Mesodermal cell (in vitro differentiated cells): ENCODE data around the gene CTTNBP2NL.
"Not testable (repeated sequence)": the region's sequence is repeated elsewhere in the genome, so short reads cannot be mapped to it uniquely, and the experiment has no call there.

Experiments
- H3K27ac ChIP-seq: 2 replicates; pipeline ENCODE4 v1.7.0; 2013; ENCODE audit warnings: mild to moderate bottlenecking, low read depth, low read length, moderate library complexity; ENCODE audit not compliant: severe bottlenecking
- H3K36me3 ChIP-seq: 2 replicates; pipeline ENCODE4 v1.7.1; 2013; ENCODE audit warnings: mild to moderate bottlenecking, low read length, moderate library complexity; ENCODE audit not compliant: control insufficient read depth, insufficient read depth
- H3K4me1 ChIP-seq: one replicate; pipeline ENCODE4 v1.7.1; 2013; ENCODE audit warnings: mild to moderate bottlenecking, low read length; ENCODE audit not compliant: insufficient read depth, control insufficient read depth, poor library complexity, severe bottlenecking
- H3K4me3 ChIP-seq: 2 replicates; pipeline ENCODE4 v1.7.0; 2013; ENCODE audit warnings: low read length, control low read depth, mild to moderate bottlenecking; ENCODE audit not compliant: insufficient read depth, poor library complexity, severe bottlenecking; ENCODE audit errors: extremely low read depth
- H3K9me3 ChIP-seq: 2 replicates; pipeline ENCODE4 v1.7.1; 2013; ENCODE audit warnings: mild to moderate bottlenecking, low read length, moderate library complexity; ENCODE audit not compliant: control insufficient read depth
- WGBS, 2 experiments: methylation state at CpG; one replicate each; pipeline ENCODE4 v1.1.5; 2013; ENCODE audit warnings: missing lambda C conversion rate in 2 of 2; ENCODE audit not compliant: insufficient coverage in 2 of 2; 5-methylcytosine and 5-hydroxymethylcytosine counted together

CTTNBP2NL gene

DNA sequence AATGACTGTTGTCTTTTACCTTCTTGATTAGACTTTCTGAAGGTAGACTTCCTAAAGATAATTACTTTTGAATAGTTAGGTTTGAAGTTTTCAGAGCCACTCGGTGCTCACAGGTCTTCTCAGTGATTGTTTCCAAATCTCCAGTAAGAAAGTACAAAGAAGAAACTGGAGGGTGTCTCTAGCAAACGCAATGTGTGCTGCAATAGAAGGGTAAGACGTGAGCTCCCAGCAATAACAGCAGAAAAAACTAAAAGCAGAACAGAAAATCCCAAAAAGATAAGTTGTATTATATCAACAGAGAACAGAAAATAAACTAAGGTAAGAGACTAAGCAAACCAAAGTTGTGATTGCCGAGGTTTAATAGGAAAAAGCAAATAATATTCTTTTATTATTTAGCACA, 1.8 kb downstream of the CTTNBP2NL start:
- Histone ChIP-seq H3K4me3 (peak overlapping the region; percentile 100), H3K27ac (no peak overlapping the region), H3K4me1 (peaks cover 46% of the 10 kb centered on the region), H3K36me3 (peaks cover 34% of the 10 kb centered on the region), H3K9me3 (no peaks in the 10 kb centered on the region)
- WGBS, 2 experiments: 60 to 100% methylated on average over 1 of the region's 4 CpGs

- peaks cover 51% of the 10 kb centered on the region for H3K4me1 ChIP-seq
- no peak overlapping the region for H3K4me3 ChIP-seq
- no peaks in the 10 kb centered on the region for H3K9me3 ChIP-seq
- H3K27ac ChIP-seq: no peak overlapping the region
- 84 to 96% methylated on average over 3 to 4 of the region's 4 CpGs for WGBS, 2 experiments
- peaks cover 34% of the 10 kb centered on the region for H3K36me3 ChIP-seq
These were observed 3.4 kb downstream of the CTTNBP2NL start for GRCh38 chr1:112399456-112399855.

- Histone ChIP-seq H3K4me1 (peaks cover 45% of the 10 kb centered on the region), H3K36me3 (peaks cover 36% of the 10 kb centered on the region)
- WGBS, 2 experiments: 97% methylated on average over 3 of the region's 6 CpGs; no CpG with 5 or more reads in 1 of the 2 experiments
- not testable (repeated sequence) for H3K4me3 ChIP-seq, H3K9me3 ChIP-seq, H3K27ac ChIP-seq
These were observed 4.7 kb downstream of the CTTNBP2NL start for GRCh38 chr1:112400706-112401105.

- H3K9me3 ChIP-seq: no peaks in the 10 kb centered on the region
- H3K4me3 ChIP-seq: no peak overlapping the region
- WGBS, 2 experiments: 89 to 97% methylated on average over 3 of the region's 5 CpGs
- H3K36me3 ChIP-seq: peaks cover 29% of the 10 kb centered on the region
- peak overlapping the region; percentile 85 for H3K27ac ChIP-seq
- H3K4me1 ChIP-seq: peaks cover 37% of the 10 kb centered on the region
These were observed 6.9 kb downstream of the CTTNBP2NL start for GRCh38 chr1:112402682-112403643.

- Histone ChIP-seq H3K27ac (no peak overlapping the region), H3K4me1 (peaks cover 27% of the 10 kb centered on the region), H3K4me3 (no peak overlapping the region), H3K36me3 (peaks cover 20% of the 10 kb centered on the region), H3K9me3 (no peaks in the 10 kb centered on the region)
- whole genome bisulfite sequencing, 2 experiments: no CpG with 5 or more reads among the region's 1 CpG
These were observed 10.8 kb downstream of the CTTNBP2NL start for GRCh38 chr1:112406771-112407170.

GRCh38 chr1:112409414-112409813, 13.4 kb downstream of the CTTNBP2NL start:
- Histone ChIP-seq H3K27ac (no peak overlapping the region), H3K4me1 (peaks cover 4% of the 10 kb centered on the region), H3K9me3 (no peaks in the 10 kb centered on the region), H3K36me3 (peaks cover 39% of the 10 kb centered on the region), H3K4me3 (no peak overlapping the region)
- WGBS, 2 experiments: 100% methylated on average over 1 of the region's 2 CpGs; no CpG with 5 or more reads in 1 of the 2 experiments

DNA sequence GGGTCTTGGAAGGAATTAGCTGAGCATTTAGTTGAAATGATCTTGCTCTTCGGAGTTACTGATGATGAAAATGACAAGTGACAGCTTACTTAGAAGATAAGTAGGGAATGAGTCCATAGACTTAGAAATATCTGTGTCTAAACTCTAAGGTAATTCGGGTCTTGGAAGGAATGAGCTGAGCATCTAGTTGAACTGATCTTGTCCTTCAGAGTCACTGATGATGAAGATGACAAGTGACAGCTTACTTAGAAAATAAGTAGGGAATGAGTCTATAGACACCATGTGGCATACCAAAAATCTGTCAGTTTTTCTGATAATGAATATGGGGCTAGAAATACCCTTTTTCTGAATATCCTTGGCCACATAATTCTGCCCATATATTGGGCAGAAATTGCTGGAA, 14.7 kb downstream of the CTTNBP2NL start:
- peaks cover 50% of the 10 kb centered on the region for H3K36me3 ChIP-seq
- H3K9me3 ChIP-seq: no peaks in the 10 kb centered on the region
- WGBS, 2 experiments: 96 to 100% methylated on average over 2 of the region's 2 CpGs
- H3K4me3 ChIP-seq: no peak overlapping the region
- no peaks in the 10 kb centered on the region for H3K4me1 ChIP-seq
- no peak overlapping the region for H3K27ac ChIP-seq

GRCh38 chr1:112417271-112417670, 21.3 kb downstream of the CTTNBP2NL start:
- peaks cover 86% of the 10 kb centered on the region for H3K36me3 ChIP-seq
- H3K9me3 ChIP-seq: no peaks in the 10 kb centered on the region
- no peaks in the 10 kb centered on the region for H3K4me1 ChIP-seq
- no peak overlapping the region for H3K27ac ChIP-seq
- no peak overlapping the region for H3K4me3 ChIP-seq

DNA sequence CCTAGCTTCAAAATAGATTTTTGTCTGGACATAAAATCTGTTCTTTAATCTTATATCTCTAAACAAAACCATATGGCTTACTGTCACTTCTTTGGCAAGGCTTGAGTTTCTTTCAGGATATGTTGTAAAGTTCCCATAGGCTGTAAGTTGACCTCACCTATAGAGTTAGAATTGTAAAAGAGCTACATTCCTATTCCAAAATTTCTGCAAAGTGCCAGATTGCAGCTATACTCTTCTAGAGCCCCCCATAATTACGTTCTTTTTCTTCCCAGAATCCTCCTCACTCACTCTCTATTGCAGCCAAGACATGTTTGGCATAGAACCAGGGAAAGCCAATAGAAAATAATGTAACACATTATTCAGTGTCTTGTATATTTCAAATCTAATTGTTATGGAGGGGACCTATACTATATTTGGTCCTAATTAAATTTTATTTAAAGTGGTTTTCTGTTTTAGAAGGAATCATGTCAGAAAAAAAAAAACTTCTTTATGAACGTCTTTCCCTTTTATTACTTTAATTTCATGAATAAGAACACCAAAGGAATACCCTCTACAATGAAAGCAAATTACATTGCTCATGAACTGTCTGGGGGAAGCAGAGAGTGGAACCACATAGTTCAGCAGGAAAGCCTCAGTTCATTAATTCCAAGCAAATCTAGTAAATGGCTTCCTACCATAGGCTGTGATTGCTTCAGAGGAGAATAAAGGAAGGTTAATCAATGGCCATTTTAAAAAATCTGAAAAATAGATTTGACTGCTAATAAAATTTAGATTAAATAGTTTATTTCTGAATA, 22.3 kb downstream of the CTTNBP2NL start:
- Histone ChIP-seq H3K27ac (no peak overlapping the region), H3K36me3 (peaks cover 83% of the 10 kb centered on the region), H3K4me1 (no peaks in the 10 kb centered on the region), H3K9me3 (no peaks in the 10 kb centered on the region), H3K4me3 (no peak overlapping the region)
- WGBS, 2 experiments: no CpG with 5 or more reads among the region's 2 CpGs

DNA sequence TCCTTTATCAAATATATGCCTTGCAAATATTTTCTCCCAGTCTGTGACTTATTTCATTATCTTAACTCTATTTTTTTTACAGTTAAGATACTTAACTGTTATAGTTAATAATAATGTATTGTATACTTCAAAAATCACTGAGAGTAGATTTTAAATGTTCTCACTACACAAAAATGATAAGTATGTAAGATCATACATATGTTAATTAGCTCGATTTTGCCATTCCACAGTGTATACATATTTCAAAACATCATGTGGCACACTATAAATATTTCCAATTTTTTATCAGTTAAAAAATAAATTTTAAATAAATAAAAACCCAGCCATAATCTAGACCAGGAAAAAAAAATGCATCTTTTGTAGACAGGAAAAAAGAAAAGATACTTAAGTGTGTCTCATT, 27.2 kb downstream of the CTTNBP2NL start:
- Histone ChIP-seq H3K36me3 (peaks cover 72% of the 10 kb centered on the region), H3K4me1 (no peaks in the 10 kb centered on the region), H3K4me3 (no peak overlapping the region), H3K9me3 (no peaks in the 10 kb centered on the region), H3K27ac (no peak overlapping the region)
- no CpG with 5 or more reads among the region's 1 CpG for WGBS, 2 experiments
